Breast epithelium (tissue), 3 donors: ENCODE data around the gene ALK.

Source experiments
- CTCF ChIP-seq, 3 donors: fragments of 450-650 bp; IDR thresholded peaks; one replicate each; pipeline ENCODE4 v1.5.1; 2016 to 2017; ENCODE audit warnings: antibody characterized with exemption in 3 of 3, mild to moderate bottlenecking in 3 of 3, moderate library complexity in 3 of 3
- POLR2A ChIP-seq: fragments of 450-650 bp; IDR thresholded peaks from one replicate; pipeline ENCODE4 v1.6.1; 2016; ENCODE audit warnings: antibody characterized with exemption, mild to moderate bottlenecking, moderate library complexity
- POLR2AphosphoS5 ChIP-seq, 3 donors: sonication (generic); formaldehyde crosslinking; IDR thresholded peaks; one replicate each; pipeline ENCODE4 v1.6.1; 2017; ENCODE audit warnings: antibody characterized with exemption in 3 of 3

GRCh38 chr2:29589440-29590103 is 331.8 kb downstream of the ALK start:
- TF ChIP-seq CTCF (IDR thresholded peaks at IDR 0.05) = no peak
- TF ChIP-seq POLR2A = no peak
- no peak for TF ChIP-seq POLR2AphosphoS5 (IDR thresholded peaks at IDR 0.05)
